ENCODE measurements around the gene TBCCD1. TPM values are rescaled to one million over a fixed set of nuclear protein-coding genes. Genes with fewer than 3 reads are reported as not detected.

TBCCD1 gene
- total RNA-seq, 1 donor, result 17.5 TPM

DNA sequence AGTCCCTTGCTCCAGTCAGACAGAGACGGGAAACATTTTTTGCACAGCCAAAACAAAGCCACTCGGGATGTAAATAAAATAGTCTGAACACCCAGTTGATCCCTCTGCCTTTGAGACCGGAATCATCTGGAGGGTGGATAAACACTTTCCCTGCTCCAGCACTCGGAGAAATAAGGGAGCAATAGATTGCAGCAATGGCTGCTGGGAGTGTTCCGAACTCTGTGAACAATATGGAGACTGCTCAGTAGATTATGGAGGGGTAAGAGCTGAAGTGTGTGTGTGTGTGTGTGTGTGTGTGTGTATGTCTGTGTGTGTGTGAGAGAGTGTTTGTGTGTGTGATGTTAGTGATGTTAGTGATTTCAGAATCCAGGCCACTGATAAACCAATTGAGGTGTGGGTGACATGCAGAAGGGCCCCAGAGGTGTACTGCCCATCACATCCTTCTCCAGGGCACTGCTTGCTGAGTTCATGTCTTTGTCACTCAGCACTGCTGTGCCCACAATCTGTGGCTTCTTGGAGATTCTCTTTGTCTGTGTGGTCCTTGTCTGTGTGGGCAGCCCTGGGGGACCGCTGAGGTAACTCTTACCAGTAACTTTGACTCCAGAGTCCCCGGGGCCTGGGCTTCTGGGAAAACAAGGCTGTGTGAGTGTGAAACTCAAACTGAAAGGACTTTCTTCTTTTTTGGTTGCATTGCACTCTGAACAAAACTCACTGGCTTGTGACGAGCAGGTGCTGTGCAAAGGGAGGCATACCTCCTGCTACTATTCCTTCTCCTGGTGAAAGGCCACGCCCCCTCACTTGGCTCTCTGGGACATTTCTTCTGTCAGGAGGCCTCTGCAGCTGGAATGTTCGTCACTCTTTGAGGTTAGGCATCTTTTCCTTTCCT is 45.9 kb downstream of the TBCCD1 start:
- H3K4me3 ChIP-seq (ENCODE audit: low read depth, low read length), result no peak overlapping the region
- DNase-seq (ENCODE audit: low read depth), result no peak

DNA sequence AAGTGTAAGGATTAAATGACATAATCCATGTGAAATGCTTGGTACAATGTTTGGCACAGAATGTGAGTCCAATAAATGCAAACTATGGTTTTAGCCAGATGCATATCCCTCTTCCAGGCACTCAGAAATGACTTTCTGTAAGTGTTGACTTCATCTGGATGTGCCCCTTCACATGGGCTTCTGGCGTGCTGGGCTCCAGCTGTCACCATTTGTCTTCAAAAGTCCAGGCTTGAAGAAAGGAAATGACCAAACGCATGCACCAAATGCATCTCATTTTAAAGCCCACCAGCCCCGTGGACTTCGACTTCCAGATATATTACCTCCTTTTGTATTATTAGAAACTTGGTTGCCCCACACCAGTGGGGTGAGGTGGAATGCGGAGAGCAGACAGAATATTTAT is 46.7 kb downstream of the TBCCD1 start:
- DNase-seq (ENCODE audit: low read depth), result no peak
- TF ChIP-seq, protein P1, sequence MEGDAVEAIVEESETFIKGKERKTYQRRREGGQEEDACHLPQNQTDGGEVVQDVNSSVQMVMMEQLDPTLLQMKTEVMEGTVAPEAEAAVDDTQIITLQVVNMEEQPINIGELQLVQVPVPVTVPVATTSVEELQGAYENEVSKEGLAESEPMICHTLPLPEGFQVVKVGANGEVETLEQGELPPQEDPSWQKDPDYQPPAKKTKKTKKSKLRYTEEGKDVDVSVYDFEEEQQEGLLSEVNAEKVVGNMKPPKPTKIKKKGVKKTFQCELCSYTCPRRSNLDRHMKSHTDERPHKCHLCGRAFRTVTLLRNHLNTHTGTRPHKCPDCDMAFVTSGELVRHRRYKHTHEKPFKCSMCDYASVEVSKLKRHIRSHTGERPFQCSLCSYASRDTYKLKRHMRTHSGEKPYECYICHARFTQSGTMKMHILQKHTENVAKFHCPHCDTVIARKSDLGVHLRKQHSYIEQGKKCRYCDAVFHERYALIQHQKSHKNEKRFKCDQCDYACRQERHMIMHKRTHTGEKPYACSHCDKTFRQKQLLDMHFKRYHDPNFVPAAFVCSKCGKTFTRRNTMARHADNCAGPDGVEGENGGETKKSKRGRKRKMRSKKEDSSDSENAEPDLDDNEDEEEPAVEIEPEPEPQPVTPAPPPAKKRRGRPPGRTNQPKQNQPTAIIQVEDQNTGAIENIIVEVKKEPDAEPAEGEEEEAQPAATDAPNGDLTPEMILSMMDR (IDR thresholded peaks at IDR 0.05; ENCODE audit: insufficient read depth, low read length), result no peak
- no peak overlapping the region for H3K4me3 ChIP-seq (ENCODE audit: low read depth, low read length)

More for the DNA sequence above, 45.9 kb downstream of the TBCCD1 start:
- TF ChIP-seq, protein P1 (IDR thresholded peaks at IDR 0.05; ENCODE audit: insufficient read depth, low read length), result no peak

DNA sequence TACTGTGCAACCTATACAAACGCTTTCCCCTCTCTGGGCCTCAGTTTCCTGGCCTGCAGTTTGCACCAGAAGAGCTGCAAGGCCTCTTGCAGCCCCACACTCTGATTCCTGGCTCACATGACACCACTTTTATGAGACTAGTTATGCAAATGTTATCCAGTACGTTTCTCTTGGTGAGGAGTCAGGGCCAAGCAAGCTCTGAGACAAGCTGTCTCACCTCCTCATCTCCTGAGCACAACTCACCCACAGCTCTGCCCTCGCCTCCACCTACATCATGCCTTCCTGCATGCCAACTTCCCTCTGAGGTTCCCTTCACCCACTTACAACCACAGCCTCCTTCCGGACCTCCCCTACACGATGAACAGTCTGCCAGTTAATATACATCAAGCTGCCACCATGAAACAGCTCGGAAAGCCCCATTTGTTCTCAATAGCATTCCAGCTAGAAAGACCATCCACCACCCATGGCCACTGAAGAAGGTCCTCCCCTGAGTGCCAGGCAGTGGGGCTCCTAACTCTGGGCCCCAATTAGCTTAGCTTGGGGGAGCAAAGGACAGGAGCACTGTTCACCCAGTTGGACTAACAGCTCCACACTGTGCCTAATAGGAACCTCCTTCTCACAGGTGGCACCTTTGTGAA is 48.0 kb downstream of the TBCCD1 start:
- no peak overlapping the region for H3K4me3 ChIP-seq (ENCODE audit: low read depth, low read length)
- DNase-seq (ENCODE audit: low read depth), result no peak
- TF ChIP-seq, protein P1 (IDR thresholded peaks at IDR 0.05; ENCODE audit: insufficient read depth, low read length), result no peak

DNA sequence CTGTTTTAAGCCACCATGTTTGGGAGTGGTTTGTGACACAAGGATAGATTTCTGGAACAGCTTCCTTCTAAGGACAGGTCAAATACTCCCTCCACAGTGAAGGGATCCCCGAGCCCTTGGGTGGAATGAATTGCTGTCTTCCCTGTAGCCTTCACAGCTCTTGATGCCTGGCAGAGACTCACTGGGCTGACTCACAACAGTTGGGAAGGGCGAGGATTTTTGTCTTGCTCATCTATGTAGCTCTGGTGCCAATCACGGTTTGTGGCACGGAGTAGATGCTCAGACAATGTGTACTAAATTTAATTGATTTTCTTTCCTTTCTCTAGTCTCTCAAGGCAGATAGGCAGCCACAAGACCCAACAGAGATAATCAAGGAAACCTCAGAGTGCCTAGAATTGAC is 49.9 kb downstream of the TBCCD1 start:
- TF ChIP-seq, protein P1 (IDR thresholded peaks at IDR 0.05; ENCODE audit: insufficient read depth, low read length), result no peak
- DNase-seq (ENCODE audit: low read depth), result no peak
- H3K4me3 ChIP-seq (ENCODE audit: low read depth, low read length), result no peak overlapping the region

DNA sequence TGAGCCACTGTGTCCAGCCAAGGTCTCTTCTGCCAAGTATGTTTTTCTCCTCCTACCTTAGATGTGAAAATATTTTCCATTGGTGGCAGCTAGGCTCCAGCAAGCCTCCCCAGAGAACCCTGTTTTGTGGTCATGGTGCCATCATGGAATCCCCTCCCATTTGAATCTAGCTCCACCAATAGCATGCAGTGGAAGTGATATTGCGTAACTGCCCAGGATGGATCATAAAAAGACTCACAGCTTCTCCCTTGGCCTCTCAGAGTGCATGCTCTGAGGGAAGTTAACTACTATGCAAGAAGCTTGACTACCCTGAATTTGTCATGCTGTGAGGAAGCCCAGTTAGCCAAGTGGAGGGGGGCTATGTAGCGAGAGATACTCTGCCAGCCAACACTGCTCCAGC is 50.5 kb downstream of the TBCCD1 start:
- no peak for DNase-seq (ENCODE audit: low read depth)
- TF ChIP-seq, protein P1 (IDR thresholded peaks at IDR 0.05; ENCODE audit: insufficient read depth, low read length), result no peak
- no peak overlapping the region for H3K4me3 ChIP-seq (ENCODE audit: low read depth, low read length)

DNA sequence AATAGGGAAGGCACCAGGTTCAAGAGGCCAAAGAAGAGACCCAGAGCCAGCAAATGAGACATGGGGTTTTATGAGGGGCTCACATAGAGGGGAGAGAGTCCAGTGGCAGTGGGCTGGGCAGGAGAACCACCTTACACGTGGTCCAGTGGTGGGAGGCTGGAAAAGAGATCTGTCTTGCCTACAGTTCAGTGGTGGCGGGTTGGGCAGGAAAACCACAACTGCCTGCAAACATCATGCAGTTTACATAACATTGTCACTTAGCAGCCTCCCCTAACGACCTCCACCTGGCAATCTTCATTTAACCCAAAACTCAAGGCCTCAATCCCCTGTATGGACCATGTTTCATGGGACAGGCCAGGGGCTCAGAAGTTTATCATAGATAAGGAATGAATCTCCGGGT is 52.0 kb downstream of the TBCCD1 start:
- DNase-seq (ENCODE audit: low read depth), result no peak
- no peak overlapping the region for H3K4me3 ChIP-seq (ENCODE audit: low read depth, low read length)
- TF ChIP-seq, protein P1 (IDR thresholded peaks at IDR 0.05; ENCODE audit: insufficient read depth, low read length), result no peak

Measured in fibroblast of the aortic adventitia (primary cell).